Sigmoid colon (tissue), 4 donors: Measurements from ENCODE around the gene USP43.

Experiments
- CTCF ChIP-seq, 4 experiments: fragments of 450-650 bp in 3 of 4; fragments of 200-600 bp in 1 of 4; IDR thresholded peaks; one replicate each; pipeline ENCODE4 v1.5.1; 2016 to 2019; ENCODE audit warnings: antibody characterized with exemption in 4 of 4, mild to moderate bottlenecking in 3 of 4, moderate library complexity in 2 of 4
- POLR2AphosphoS5 ChIP-seq, 4 donors: sonication (generic); formaldehyde crosslinking; IDR thresholded peaks; one replicate each; pipeline ENCODE4 v1.6.1; 2017; ENCODE audit warnings: antibody characterized with exemption in 4 of 4

DNA sequence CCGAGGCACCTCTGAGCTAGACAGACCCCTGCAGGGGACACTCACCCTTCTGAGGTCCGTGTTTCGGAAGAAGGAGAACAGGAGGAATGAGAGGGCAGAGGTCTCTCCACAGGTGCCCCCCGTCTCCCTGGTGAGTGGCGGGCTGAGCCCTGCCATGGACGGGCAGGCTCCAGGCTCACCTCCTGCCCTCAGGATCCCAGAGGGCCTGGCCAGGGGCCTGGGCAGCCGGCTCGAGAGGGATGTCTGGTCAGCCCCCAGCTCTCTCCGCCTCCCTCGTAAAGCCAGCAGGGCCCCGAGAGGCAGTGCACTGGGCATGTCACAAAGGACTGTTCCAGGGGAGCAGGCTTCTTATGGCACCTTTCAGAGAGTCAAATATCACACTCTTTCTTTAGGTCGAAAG lies 83.2 kb downstream of the USP43 start:
- TF ChIP-seq POLR2AphosphoS5 (IDR thresholded peaks at IDR 0.05) (no peak), CTCF (IDR thresholded peaks at IDR 0.05) (no peak)
